GM21367 (cell line): ENCODE measurements around the gene PTGDR2.

Source experiments
- ATAC-seq: cut with Tn5 transposase; IDR thresholded peaks from one replicate; pipeline ENCODE4 v1.9.1; 2021; ENCODE audit not compliant: unreplicated experiment

Gene PTGDR2

GRCh38 chr11:60813324-60813723, 42.4 kb downstream of the PTGDR2 start:
- ATAC-seq: no peak

DNA sequence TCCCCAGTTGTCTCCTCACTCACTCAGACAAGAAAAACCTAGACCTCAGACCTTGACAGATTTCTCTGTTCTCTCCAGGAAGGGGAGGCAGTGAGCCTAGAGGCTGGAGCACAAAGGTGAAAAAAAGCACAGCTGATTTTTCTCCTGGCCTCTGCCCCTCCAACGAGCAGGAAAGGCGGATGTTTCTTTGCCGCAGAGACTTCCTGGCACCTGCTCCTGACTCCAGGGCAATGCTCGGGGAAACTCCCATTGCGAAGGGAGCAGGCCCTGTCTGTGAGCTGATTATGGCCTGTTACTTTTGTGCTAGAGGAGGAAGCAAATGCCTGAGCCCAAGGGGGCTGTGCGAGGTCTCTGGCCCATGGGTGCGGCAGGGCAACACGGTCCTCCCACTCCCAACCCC, 45.2 kb downstream of the PTGDR2 start:
- ATAC-seq: no peak

DNA sequence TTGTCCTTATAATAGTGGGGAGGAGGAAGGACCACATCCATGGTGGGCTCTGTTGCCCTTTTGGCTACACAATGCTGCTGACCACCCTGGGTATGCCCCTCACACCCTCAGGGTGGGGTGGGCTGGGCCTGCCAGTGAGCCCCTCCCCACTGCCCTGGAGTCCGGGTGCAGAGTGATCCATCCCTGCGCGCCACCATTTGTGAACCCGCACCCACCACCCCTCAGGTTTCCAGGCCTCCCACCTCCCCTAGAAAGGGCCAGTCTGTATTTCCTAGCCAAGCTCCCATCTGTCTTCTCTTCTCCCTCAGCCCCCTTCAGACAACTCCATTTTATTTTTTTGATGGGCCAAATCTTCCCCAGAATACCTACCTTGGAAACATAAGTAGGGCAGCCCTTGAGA, 45.6 kb downstream of the PTGDR2 start:
- ATAC-seq: no peak

GRCh38 chr11:60809691-60810090, 46.1 kb downstream of the PTGDR2 start:
- no peak for ATAC-seq

- ATAC-seq: no peak
Measured at GRCh38 chr11:60809249-60809648, 46.5 kb downstream of the PTGDR2 start.

DNA sequence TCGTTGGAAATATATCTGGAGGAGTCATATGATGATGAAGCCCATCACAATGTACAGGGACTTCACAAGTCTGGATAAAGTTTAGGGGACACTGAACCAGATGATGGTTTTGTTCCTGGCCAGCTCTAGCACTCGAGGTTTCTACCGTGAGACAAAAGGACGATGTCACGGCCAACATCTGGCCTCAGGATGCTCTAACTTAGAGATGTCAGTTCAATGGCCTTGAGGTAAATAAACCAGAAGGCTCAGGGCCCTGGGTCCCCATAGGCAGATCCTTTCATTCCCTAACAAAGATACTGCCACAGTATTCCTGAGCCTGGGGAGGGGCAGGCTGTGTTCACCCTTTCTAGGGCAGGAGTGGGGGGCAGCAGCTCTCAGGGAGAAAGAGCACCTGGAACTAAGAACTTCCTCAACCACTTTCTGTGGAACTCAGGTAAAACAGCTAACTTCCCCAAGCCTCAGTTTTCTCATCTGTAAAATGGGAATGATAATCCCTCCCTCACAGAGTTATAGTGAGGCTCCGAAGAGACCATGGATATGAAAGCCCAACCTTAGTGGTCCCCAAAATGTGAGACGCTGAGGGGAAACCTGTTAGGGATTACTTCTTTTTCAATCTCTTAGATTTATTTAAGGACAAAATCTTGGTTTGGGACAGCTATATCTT, 52.3 kb downstream of the PTGDR2 start:
- ATAC-seq: no peak

- no peak for ATAC-seq
Measured at GRCh38 chr11:60801194-60801593, 54.6 kb downstream of the PTGDR2 start.
